Ishikawa (cell line): ENCODE measurements around the gene DPAGT1.

Experiments used
- CEBPB ChIP-seq: IDR thresholded peaks from 2 replicates; pipeline ENCODE4 v1.6.1; 2012
- CREB1 ChIP-seq: IDR thresholded peaks from 2 replicates; pipeline ENCODE4 v1.6.1; 2012; ENCODE audit warnings: low read depth
- EGR1 ChIP-seq: IDR thresholded peaks from 2 replicates; pipeline ENCODE4 v1.6.1; 2012
- EP300 ChIP-seq: IDR thresholded peaks from 2 replicates; pipeline ENCODE4 v1.6.1; 2012; ENCODE audit warnings: borderline replicate concordance
- FOXM1 ChIP-seq: IDR thresholded peaks from 2 replicates; pipeline ENCODE4 v1.6.1; 2012; ENCODE audit warnings: low read depth, borderline replicate concordance
- NFIC ChIP-seq: IDR thresholded peaks from 2 replicates; pipeline ENCODE4 v1.6.1; 2012
- RAD21 ChIP-seq: IDR thresholded peaks from 2 replicates; pipeline ENCODE4 v1.6.1; 2012; ENCODE audit warnings: low read depth
- TAF1 ChIP-seq: IDR thresholded peaks from 2 replicates; pipeline ENCODE4 v1.6.1; 2012; ENCODE audit warnings: low read depth, mild to moderate bottlenecking
- TCF12 ChIP-seq: IDR thresholded peaks from 2 replicates; pipeline ENCODE4 v1.6.1; 2012; ENCODE audit warnings: low read depth
- TEAD4 ChIP-seq: IDR thresholded peaks from 2 replicates; pipeline ENCODE4 v1.6.1; 2012
- YY1 ChIP-seq: IDR thresholded peaks from 2 replicates; pipeline ENCODE4 v1.6.1; 2012; ENCODE audit warnings: low read depth
- ZBTB7A ChIP-seq: IDR thresholded peaks from 2 replicates; pipeline ENCODE4 v1.6.1; 2012; ENCODE audit warnings: low read depth
- TF ChIP-seq, protein P1 (sequence below): IDR thresholded peaks from 2 replicates; pipeline ENCODE4 v1.6.1; 2012
- TF ChIP-seq, protein P2 (sequence below): IDR thresholded peaks from 2 replicates; pipeline ENCODE4 v1.6.1; 2012
- TF ChIP-seq, protein P3 (sequence below): IDR thresholded peaks from 2 replicates; pipeline ENCODE4 v1.6.1; 2012; ENCODE audit warnings: low read depth, mild to moderate bottlenecking

DPAGT1 gene

DNA sequence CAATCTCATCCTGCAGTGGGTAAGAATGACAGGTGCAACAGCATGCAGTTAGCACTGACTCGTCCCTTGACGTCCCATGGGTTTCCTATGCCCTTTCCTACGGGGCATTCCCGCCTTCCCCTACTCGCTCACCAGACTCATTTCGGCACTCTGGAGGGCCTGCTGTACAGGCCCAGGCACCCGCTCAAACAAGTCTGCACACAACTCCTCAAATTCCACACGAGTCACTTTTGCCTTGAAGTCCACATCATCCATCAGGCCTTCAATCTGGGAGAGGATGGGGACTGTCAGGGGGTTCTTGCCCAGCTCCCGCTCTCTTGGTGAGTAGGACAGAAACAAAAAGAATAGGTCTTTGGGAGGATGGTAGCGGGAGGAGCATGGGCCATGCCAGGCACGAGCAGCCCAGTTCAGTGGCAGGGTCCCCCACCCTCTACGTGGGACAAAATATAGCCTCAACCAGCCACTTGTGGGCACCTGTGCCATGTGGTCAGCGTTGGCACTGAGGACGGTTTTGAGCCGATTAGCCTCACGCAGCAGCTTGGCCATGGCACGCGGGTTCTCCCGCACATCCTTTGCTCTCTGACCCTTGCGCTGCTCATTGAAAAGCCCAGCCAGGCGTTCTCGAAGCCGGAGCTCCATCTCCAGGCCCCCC lies 49.4 kb downstream of the DPAGT1 start:
- TF ChIP-seq FOXM1, result no peak
- TF ChIP-seq, protein P1, sequence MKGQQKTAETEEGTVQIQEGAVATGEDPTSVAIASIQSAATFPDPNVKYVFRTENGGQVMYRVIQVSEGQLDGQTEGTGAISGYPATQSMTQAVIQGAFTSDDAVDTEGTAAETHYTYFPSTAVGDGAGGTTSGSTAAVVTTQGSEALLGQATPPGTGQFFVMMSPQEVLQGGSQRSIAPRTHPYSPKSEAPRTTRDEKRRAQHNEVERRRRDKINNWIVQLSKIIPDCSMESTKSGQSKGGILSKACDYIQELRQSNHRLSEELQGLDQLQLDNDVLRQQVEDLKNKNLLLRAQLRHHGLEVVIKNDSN, result no peak
- no peak for TF ChIP-seq RAD21
- no peak for TF ChIP-seq TEAD4
- TF ChIP-seq TCF12, result no peak
- no peak for TF ChIP-seq CREB1
- TF ChIP-seq, protein P2, sequence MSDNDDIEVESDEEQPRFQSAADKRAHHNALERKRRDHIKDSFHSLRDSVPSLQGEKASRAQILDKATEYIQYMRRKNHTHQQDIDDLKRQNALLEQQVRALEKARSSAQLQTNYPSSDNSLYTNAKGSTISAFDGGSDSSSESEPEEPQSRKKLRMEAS, result no peak
- TF ChIP-seq NFIC, result no peak
- TF ChIP-seq YY1, result no peak

DNA sequence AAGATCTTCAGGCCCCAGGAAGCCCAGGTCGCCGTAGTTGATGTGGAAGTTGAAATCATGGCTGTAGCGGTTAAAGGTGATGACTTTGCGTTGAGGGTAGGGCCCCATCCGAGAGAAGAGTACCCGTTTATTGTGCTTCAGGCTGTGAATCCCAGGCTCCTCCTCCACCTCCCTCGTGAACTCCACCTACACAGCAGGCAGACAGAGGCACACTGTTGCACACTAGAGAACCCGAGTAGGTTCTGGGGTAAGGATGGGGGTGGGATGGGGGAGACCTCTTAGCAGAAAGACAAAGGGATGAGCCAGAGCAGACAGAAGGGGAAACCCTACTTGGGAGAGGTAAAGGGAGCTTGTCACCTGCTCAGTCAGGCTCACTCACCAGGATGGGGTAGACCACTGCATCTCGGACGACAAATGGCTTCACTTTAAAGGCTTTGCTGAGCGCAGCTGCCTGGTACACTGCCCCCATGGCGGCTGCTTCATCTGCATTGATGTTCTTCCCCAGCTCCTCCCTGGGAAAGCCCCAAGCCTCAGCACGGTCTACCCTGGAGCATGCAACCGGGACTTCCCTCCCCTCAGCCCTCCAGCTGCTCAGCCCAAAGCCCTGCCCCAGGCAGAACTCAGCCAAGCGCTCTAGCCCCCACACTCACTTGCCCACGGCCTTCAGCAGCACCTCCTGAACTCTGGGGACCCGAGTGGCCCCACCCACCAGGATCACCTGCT lies 50.1 kb downstream of the DPAGT1 start:
- TF ChIP-seq, protein P2, result no peak
- TF ChIP-seq, protein P3, sequence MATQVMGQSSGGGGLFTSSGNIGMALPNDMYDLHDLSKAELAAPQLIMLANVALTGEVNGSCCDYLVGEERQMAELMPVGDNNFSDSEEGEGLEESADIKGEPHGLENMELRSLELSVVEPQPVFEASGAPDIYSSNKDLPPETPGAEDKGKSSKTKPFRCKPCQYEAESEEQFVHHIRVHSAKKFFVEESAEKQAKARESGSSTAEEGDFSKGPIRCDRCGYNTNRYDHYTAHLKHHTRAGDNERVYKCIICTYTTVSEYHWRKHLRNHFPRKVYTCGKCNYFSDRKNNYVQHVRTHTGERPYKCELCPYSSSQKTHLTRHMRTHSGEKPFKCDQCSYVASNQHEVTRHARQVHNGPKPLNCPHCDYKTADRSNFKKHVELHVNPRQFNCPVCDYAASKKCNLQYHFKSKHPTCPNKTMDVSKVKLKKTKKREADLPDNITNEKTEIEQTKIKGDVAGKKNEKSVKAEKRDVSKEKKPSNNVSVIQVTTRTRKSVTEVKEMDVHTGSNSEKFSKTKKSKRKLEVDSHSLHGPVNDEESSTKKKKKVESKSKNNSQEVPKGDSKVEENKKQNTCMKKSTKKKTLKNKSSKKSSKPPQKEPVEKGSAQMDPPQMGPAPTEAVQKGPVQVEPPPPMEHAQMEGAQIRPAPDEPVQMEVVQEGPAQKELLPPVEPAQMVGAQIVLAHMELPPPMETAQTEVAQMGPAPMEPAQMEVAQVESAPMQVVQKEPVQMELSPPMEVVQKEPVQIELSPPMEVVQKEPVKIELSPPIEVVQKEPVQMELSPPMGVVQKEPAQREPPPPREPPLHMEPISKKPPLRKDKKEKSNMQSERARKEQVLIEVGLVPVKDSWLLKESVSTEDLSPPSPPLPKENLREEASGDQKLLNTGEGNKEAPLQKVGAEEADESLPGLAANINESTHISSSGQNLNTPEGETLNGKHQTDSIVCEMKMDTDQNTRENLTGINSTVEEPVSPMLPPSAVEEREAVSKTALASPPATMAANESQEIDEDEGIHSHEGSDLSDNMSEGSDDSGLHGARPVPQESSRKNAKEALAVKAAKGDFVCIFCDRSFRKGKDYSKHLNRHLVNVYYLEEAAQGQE, result no peak
- TF ChIP-seq TCF12, result no peak
- TF ChIP-seq, protein P1, result no peak
- no peak for TF ChIP-seq ZBTB7A
- TF ChIP-seq TAF1, result no peak
- no peak for TF ChIP-seq TEAD4
- TF ChIP-seq FOXM1, result no peak
- no peak for TF ChIP-seq YY1
- no peak for TF ChIP-seq RAD21
- TF ChIP-seq NFIC, result no peak
- no peak for TF ChIP-seq EGR1
- TF ChIP-seq CREB1, result no peak
- TF ChIP-seq EP300, result no peak

DNA sequence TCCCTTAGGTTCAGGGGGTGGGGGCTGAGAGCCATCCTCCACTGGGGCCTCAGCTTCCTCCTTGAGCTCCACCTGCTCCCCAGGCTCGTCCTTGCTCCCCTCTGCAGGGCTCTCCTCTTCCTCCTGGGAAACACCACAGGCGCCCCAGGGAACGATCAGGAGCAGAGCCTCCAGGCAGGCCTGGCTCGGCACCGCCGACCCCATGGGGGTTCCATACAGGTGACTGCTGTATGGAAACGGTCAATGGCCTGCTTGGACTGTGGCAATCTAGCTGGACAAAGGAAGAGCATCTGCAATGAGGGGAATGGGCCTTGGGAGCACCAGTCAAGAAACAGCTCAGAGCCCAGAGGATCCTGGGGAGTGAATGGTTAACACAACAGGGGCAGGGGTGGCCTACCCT lies 52.6 kb downstream of the DPAGT1 start:
- no peak for TF ChIP-seq EGR1
- TF ChIP-seq EP300, result no peak
- TF ChIP-seq, protein P2, result no peak
- no peak for TF ChIP-seq TEAD4
- no peak for TF ChIP-seq ZBTB7A
- TF ChIP-seq RAD21, result no peak
- no peak for TF ChIP-seq YY1
- TF ChIP-seq CREB1, result no peak
- no peak for TF ChIP-seq CEBPB
- no peak for TF ChIP-seq TCF12

DNA sequence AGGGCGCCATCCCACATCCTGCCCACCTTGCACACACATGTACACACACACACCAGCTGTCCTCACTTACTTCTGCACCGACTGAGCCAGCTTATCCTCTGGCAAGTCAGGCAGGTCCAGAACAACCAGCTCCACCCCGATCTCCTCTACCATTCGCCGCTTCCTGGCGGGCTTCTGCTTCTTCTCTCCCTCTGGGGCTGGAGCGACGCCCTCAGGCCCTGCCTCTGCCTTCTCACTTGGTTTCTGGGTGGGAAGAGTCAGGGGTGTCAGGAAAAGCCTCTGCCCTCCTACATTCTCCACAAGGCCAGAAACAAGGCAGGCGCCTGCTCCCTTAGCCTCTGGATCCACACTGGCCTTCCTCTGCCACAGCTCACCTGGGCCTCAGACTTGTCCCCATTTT lies 53.0 kb downstream of the DPAGT1 start:
- TF ChIP-seq EP300 (no peak), RAD21 (no peak), CREB1 (no peak), EGR1 (no peak), CEBPB (no peak), FOXM1 (no peak)
- TF ChIP-seq, protein P2, result no peak
- TF ChIP-seq, protein P3, result no peak

DNA sequence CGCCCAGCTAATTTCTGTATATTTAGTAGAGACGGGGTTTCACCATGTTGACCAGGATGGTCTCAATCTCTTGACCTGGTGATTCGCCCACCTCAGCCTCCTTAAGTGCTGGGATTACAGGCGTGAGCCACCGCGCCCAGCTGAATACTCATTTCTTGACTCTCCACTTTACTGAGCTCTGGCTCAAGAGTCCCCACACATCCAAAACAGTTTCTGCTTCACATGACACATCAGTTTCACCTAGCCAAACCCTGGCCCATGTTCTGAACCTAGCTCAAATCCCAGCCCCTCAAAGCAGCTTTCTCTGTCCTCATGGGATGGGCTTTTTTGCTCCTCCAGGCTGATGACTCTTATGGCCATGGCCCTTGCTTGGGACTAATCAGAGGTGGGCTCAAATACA lies 54.4 kb downstream of the DPAGT1 start:
- TF ChIP-seq ZBTB7A (no peak), TEAD4 (no peak), TAF1 (no peak)
- TF ChIP-seq, protein P1, result no peak
- TF ChIP-seq, protein P2, result no peak
